ENCODE data around the gene TOR1A.
"Not testable (repeated sequence)": the region's sequence is repeated elsewhere in the genome, so short reads cannot be mapped to it uniquely, and the experiment has no call there.

The TOR1A gene

DNA sequence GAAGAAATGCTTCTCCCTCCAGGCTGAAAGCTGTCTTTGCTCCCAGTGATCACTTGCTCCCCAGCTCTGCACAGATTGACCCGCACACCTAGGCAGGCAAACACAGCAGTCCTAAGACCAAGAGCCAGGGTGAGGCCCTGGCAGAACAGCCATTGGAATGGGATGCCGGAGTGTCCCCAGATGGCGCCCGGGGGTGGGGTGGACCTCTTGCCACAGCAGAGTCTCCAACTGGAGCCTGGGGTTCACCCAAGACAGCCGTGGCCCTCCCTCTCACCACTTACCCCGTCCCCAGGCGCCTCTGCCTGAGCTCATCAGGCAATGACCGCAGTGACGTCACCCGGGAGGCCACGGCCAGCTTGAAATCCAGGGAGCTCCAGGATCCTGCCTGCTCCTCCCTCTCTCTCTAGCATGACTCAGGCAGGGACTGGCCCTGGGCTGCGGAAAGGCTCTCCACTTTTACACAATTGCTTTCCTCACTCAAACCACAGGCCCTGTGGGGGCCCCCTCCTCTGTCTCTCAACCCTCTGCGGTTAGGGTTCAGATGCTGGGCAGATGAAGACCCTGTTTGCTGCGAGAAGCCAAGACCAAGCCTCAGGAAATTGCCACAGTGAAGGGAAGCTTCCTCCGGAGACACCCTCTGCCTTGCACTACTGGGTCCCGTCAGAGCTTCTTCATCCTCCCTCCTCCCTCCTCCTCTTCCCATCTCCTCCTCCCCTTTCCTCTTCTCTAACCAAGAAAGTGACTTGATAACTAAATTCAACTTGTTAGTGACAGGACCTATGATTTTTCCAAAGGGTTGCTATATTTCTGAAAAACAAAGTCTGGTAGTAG lies 46.8 kb downstream of the TOR1A start:
- Histone ChIP-seq H3K27ac (no peak overlapping the region), H3K4me3 (no peak overlapping the region), H3K36me3 (ENCODE audit: insufficient read depth, low read length) (no peaks in the 10 kb centered on the region), H3K9ac (ENCODE audit: insufficient read length) (no peak overlapping the region), H3K9me3 (ENCODE audit: low read depth, low read length) (no peaks in the 10 kb centered on the region)
- no peak for DNase-seq (ENCODE audit: low read depth, low spot score)
- TF ChIP-seq POLR2AphosphoS5 (IDR thresholded peaks at IDR 0.05; ENCODE audit: borderline replicate concordance, low read depth, low read length) (no peak), EZH2 (IDR thresholded peaks at IDR 0.05) (no peak), FOXP2 (optimal IDR thresholded peaks at IDR 0.05; ENCODE audit: control extremely low read depth, extremely low read length, insufficient read depth) (no peak)

DNA sequence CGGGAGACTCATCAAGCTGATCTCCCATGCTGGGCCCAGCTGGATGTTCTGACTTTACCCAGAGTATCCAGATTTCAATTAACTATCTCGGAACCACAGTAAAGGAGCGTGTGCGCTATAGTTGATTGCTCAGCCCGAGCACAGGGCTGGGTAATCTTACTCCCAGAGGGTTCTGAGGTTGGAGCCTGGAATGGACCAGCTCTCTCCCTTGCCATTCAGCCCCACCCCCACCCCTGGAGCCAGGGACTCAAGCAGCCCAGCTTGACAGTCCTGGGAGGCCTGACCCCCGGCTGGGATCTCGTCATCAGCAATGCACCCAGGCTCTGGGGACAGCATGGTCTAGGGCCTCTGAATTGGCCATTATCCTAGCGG lies 47.4 kb downstream of the TOR1A start:
- H3K9me3 ChIP-seq (ENCODE audit: low read depth, low read length), result no peaks in the 10 kb centered on the region
- no peak overlapping the region for H3K4me3 ChIP-seq
- no peak overlapping the region for H3K9ac ChIP-seq (ENCODE audit: insufficient read length)
- DNase-seq (ENCODE audit: low read depth, low spot score), result no peak
- no peak overlapping the region for H3K27ac ChIP-seq
- no peaks in the 10 kb centered on the region for H3K36me3 ChIP-seq (ENCODE audit: insufficient read depth, low read length)
- TF ChIP-seq FOXP2 (optimal IDR thresholded peaks at IDR 0.05; ENCODE audit: control extremely low read depth, extremely low read length, insufficient read depth) (no peak), POLR2AphosphoS5 (IDR thresholded peaks at IDR 0.05; ENCODE audit: borderline replicate concordance, low read depth, low read length) (no peak), EZH2 (IDR thresholded peaks at IDR 0.05) (no peak)

GRCh38 chr9:129776096-129776495 lies 47.8 kb downstream of the TOR1A start:
- not testable (repeated sequence) for DNase-seq (ENCODE audit: low read depth, low spot score); H3K9me3 ChIP-seq (ENCODE audit: low read depth, low read length); H3K9ac ChIP-seq (ENCODE audit: insufficient read length); H3K36me3 ChIP-seq (ENCODE audit: insufficient read depth, low read length); H3K27ac ChIP-seq; H3K4me3 ChIP-seq

DNA sequence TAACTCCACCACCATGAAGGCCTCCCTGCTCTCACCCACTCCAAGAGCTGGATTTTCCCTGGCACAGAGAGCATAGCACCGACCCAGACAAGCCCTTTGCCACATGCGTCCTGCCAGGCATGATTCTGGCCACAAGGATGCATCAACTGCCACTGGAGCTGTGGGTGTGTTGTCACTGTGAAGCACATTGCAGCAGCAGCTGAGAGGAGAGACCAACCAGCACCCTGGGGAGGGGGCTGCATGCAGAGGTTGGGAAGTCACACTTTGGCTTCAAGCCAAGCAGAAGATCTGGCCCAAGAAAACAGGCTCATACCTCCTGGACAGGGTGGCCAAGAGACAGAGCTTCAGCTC lies 48.5 kb downstream of the TOR1A start:
- H3K4me3 ChIP-seq, result no peak overlapping the region
- no peak overlapping the region for H3K27ac ChIP-seq
- H3K36me3 ChIP-seq (ENCODE audit: insufficient read depth, low read length), result no peaks in the 10 kb centered on the region
- TF ChIP-seq FOXP2 (optimal IDR thresholded peaks at IDR 0.05; ENCODE audit: control extremely low read depth, extremely low read length, insufficient read depth) (no peak), EZH2 (IDR thresholded peaks at IDR 0.05) (no peak), POLR2AphosphoS5 (IDR thresholded peaks at IDR 0.05; ENCODE audit: borderline replicate concordance, low read depth, low read length) (no peak)
- no peak for DNase-seq (ENCODE audit: low read depth, low spot score)
- H3K9ac ChIP-seq (ENCODE audit: insufficient read length), result no peak overlapping the region
- no peaks in the 10 kb centered on the region for H3K9me3 ChIP-seq (ENCODE audit: low read depth, low read length)

- Histone ChIP-seq H3K9me3 (ENCODE audit: low read depth, low read length) (no peaks in the 10 kb centered on the region), H3K36me3 (ENCODE audit: insufficient read depth, low read length) (no peaks in the 10 kb centered on the region), H3K27ac (no peak overlapping the region), H3K9ac (ENCODE audit: insufficient read length) (no peak overlapping the region), H3K4me3 (no peak overlapping the region)
- TF ChIP-seq POLR2AphosphoS5 (IDR thresholded peaks at IDR 0.05; ENCODE audit: borderline replicate concordance, low read depth, low read length) (no peak), FOXP2 (optimal IDR thresholded peaks at IDR 0.05; ENCODE audit: control extremely low read depth, extremely low read length, insufficient read depth) (no peak), EZH2 (IDR thresholded peaks at IDR 0.05) (no peak)
- DNase-seq (ENCODE audit: low read depth, low spot score), result no peak
Measured at GRCh38 chr9:129774791-129775447, 49.0 kb downstream of the TOR1A start.

DNA sequence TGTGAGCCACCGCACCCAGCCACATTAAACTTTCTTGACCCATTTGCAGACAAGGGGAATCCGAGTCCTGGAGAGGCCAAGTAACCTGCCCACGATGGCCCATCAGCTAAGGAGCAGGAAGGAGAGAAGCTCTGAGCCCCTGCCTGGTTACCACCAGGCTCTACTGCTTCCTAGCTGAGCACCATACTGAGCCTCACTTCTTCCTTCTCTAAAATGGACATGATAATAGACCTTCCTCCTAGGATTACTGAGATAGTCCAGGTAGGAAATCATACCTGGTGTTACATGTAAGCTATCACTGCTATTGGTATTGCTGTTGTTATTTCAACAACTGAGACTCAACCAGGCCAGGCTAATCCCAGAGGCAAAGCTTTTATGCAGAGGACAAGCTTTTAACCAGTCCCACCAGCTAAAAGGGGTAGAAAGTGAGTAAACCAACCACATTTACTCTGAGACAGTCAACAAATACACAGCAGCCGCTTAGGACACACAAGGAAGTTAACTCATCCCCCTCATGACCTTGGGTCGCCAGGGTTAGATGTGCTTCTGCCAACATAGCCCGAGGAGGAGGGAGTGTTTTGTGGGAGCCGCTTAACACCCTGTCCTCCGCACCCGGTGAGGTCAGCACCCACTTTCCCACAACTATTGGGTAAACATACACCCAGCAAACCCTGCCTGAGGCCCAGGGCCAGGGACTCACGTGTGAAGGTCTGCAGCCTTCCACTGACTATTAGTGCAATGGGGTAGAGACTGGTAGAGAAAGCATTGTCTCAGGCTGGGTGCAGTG lies 50.5 kb downstream of the TOR1A start:
- Histone ChIP-seq H3K27ac (no peak overlapping the region), H3K9me3 (ENCODE audit: low read depth, low read length) (no peaks in the 10 kb centered on the region), H3K9ac (ENCODE audit: insufficient read length) (no peak overlapping the region), H3K36me3 (ENCODE audit: insufficient read depth, low read length) (no peaks in the 10 kb centered on the region), H3K4me3 (no peak overlapping the region)
- no peak for TF ChIP-seq EZH2 (IDR thresholded peaks at IDR 0.05)
- no peak for TF ChIP-seq FOXP2 (optimal IDR thresholded peaks at IDR 0.05; ENCODE audit: control extremely low read depth, extremely low read length, insufficient read depth)
- no peak for TF ChIP-seq POLR2AphosphoS5 (IDR thresholded peaks at IDR 0.05; ENCODE audit: borderline replicate concordance, low read depth, low read length)
- no peak for DNase-seq (ENCODE audit: low read depth, low spot score)

- TF ChIP-seq POLR2AphosphoS5 (IDR thresholded peaks at IDR 0.05; ENCODE audit: borderline replicate concordance, low read depth, low read length) (no peak), EZH2 (IDR thresholded peaks at IDR 0.05) (no peak), FOXP2 (optimal IDR thresholded peaks at IDR 0.05; ENCODE audit: control extremely low read depth, extremely low read length, insufficient read depth) (no peak)
- Histone ChIP-seq H3K9ac (ENCODE audit: insufficient read length) (no peak overlapping the region), H3K4me3 (no peak overlapping the region), H3K36me3 (ENCODE audit: insufficient read depth, low read length) (no peaks in the 10 kb centered on the region), H3K9me3 (ENCODE audit: low read depth, low read length) (no peaks in the 10 kb centered on the region), H3K27ac (no peak overlapping the region)
- no peak for DNase-seq (ENCODE audit: low read depth, low spot score)
Measured at GRCh38 chr9:129770741-129771140, 53.2 kb downstream of the TOR1A start.

GRCh38 chr9:129769669-129770068 lies 54.3 kb downstream of the TOR1A start:
- H3K4me3 ChIP-seq, result no peak overlapping the region
- no peaks in the 10 kb centered on the region for H3K36me3 ChIP-seq (ENCODE audit: insufficient read depth, low read length)
- TF ChIP-seq FOXP2 (optimal IDR thresholded peaks at IDR 0.05; ENCODE audit: control extremely low read depth, extremely low read length, insufficient read depth) (no peak), EZH2 (IDR thresholded peaks at IDR 0.05) (no peak), POLR2AphosphoS5 (IDR thresholded peaks at IDR 0.05; ENCODE audit: borderline replicate concordance, low read depth, low read length) (no peak)
- H3K9me3 ChIP-seq (ENCODE audit: low read depth, low read length), result no peaks in the 10 kb centered on the region
- no peak overlapping the region for H3K27ac ChIP-seq
- no peak overlapping the region for H3K9ac ChIP-seq (ENCODE audit: insufficient read length)
- no peak for DNase-seq (ENCODE audit: low read depth, low spot score)

All from SK-N-MC (cell line).